GM18502 (cell line): ENCODE data around the gene TREML2.

ENCODE experiments used
- ATAC-seq: cut with Tn5 transposase; IDR thresholded peaks from one replicate; pipeline ENCODE4 v1.9.1; 2021; ENCODE audit warnings: mild to moderate bottlenecking; ENCODE audit not compliant: unreplicated experiment, poor library complexity

Gene TREML2

GRCh38 chr6:41155132-41155805 is 45.7 kb downstream of the TREML2 start:
- ATAC-seq, result no peak

DNA sequence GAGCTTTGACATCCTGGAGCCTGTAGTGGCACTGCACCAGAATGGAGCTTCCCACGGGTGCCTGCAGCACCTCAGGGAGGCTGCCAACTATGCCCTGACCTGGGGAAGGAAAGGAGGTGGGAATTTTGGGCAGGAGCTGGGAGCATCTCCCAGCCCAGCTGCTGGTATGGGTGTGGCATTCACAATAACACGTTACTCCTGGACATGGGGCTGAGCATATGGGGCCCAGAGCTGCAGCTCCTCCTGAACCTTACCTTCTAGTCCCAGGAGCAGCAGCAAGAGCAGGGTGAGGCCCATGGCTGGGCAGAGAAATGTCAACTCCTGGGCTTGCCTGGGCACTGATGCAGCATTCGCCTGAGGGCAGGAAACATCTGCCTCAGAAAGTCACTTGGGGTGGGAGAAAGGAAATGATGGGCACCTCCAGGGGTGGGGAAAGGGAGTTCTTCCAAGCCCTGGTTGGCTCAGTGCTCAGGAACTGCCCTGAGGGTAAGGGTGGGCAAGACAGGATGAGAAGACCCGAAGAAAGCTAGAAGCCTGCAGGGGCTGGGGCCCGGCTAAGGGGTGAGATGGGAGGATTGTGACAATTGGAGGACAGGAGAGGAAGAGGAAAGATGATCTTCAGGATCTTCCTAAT is 46.8 kb downstream of the TREML2 start, which contains the start of gene TREML1:
Gene TREML1 (minus strand): TSS at position 356 of the 634 bp plus-strand sequence. CDS start 59 bp downstream, at position 297.
- no peak for ATAC-seq

GRCh38 chr6:41153451-41153850 is 47.5 kb downstream of the TREML2 start:
- ATAC-seq, result no peak

- no peak for ATAC-seq
Observed at GRCh38 chr6:41150671-41151070, 50.3 kb downstream of the TREML2 start.

DNA sequence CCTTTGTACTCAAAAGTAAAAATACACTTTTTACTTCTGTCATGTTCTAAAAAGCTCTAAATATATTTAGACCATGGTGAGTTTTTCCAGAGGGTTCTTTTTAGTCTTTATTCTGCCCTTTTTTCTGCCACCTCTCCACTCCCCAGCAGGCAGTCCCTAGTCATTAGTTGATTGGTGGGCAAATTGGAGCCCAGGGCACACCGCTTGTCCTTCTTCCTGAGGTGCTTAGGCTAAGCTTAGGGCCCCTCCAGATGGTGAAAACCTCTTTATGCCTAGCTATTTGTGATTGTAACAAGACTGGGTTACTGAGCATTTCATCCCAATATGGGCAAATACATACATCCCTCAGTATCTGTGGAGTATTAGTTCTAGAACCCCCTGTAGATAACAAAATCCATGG is 53.0 kb downstream of the TREML2 start:
- no peak for ATAC-seq
